HCT116 (cell line): ENCODE data around the gene CLSTN1. TPM values are rescaled to one million over a fixed set of nuclear protein-coding genes. Genes with fewer than 3 reads are reported as not detected.
A peak's percentile ranks its signal among the peaks of the same experiment; 100 is the strongest.

Experiments used
- ATAC-seq: fragments of 200-7000 bp; cut with Tn5 transposase; 2 replicates; pipeline ENCODE4 v1.9.1; 2020; ENCODE audit warnings: mild to moderate bottlenecking, moderate library complexity
- BruUV-seq: library from RNA; stranded (reverse); fragments of 400-500 nt; replicated peaks from 2 replicates; lab custom pipeline; 2021; lab: Mats Ljungman, UMichigan
- CTCF ChIA-PET: fragments of 300-600 bp; sonication (Branson Sonifier 250); formaldehyde crosslinking; loops from one replicate; lab custom pipeline; 2021; ENCODE audit warnings: antibody characterized with exemption; lab: Charles Lee
- POLR2A ChIA-PET: fragments of 300-600, 350-600 bp; sonication (Branson Sonifier 250); formaldehyde crosslinking; loops from one replicate; lab custom pipeline; 2021; ENCODE audit warnings: antibody characterized with exemption; lab: Charles Lee
- RAD21 ChIA-PET, 2 experiments: fragments of 300-600 bp; sonication (Branson Sonifier 250); formaldehyde crosslinking; loops; one replicate each; lab custom pipeline; 2023; ENCODE audit warnings: low total read pairs in 2 of 2; ENCODE audit not compliant: uncharacterized antibody in 2 of 2, unreplicated experiment in 2 of 2, low non-redundant PET in 1 of 2; lab: Charles Lee
- DNase-seq: peaks from one replicate; pipeline ENCODE4 v3.0.0-alpha.2; 2010; ENCODE audit warnings: low read depth, low spot score
- H2AFZ ChIP-seq: fragments of 200-600 bp; shearing (Covaris generic), sonication (generic); 2 replicates; pipeline ENCODE4 v1.6.1; 2017; ENCODE audit warnings: low read depth, mixed run types, mixed read lengths, antibody characterized with exemption, low read length; ENCODE audit not compliant: poor library complexity, severe bottlenecking
- H3K27ac ChIP-seq: 2 replicates; pipeline ENCODE4 v1.5.1; 2012; ENCODE audit warnings: low read depth, low read length
- H3K27me3 ChIP-seq: fragments of 200-600 bp; sonication (generic); 2 replicates; pipeline ENCODE4 v1.6.1; 2016; ENCODE audit warnings: mixed run types, low read length, mixed read lengths; ENCODE audit not compliant: insufficient read depth
- H3K36me3 ChIP-seq, 2 experiments: fragments of 200-500 bp in 1 of 2; fragments of 200-600 bp in 1 of 2; sonication (Bioruptor generic) in 1 of 2; sonication (generic) in 1 of 2; 2 replicates each; pipeline versions ENCODE4 v1.5.1 to v1.6.1; 2014 to 2016; ENCODE audit warnings: low read length in 2 of 2, inconsistent platforms in 1 of 2, mixed read lengths in 1 of 2, mixed run types in 1 of 2; ENCODE audit not compliant: insufficient read depth in 2 of 2, control insufficient read depth in 1 of 2
- H3K4me1 ChIP-seq, 2 experiments: fragments of 200-600 bp in 1 of 2; sonication (generic) in 1 of 2; 2 replicates each; pipeline versions ENCODE4 v1.5.1 to v1.6.1; 2012 to 2017; ENCODE audit warnings: low read length in 2 of 2, inconsistent platforms in 1 of 2, mild to moderate bottlenecking in 1 of 2, mixed read lengths in 1 of 2, mixed run types in 1 of 2, moderate library complexity in 1 of 2; ENCODE audit not compliant: insufficient read depth in 2 of 2, control insufficient read depth in 1 of 2
- H3K4me2 ChIP-seq: fragments of 200-600 bp; sonication (generic); 2 replicates; pipeline ENCODE4 v1.6.1; 2017; ENCODE audit warnings: mixed run types, low read length, mixed read lengths
- H3K4me3 ChIP-seq, 2 experiments: fragments of 200-600 bp in 1 of 2; sonication (generic) in 1 of 2; replicated peaks in 1 of 2; 2 replicates each; pipeline ENCODE4 v1.5.1; 2011 to 2016; ENCODE audit warnings: low read length in 2 of 2, control low read depth in 1 of 2, low read depth in 1 of 2, mild to moderate bottlenecking in 1 of 2, mixed read lengths in 1 of 2, mixed run types in 1 of 2
- H3K79me2 ChIP-seq: fragments of 200-600 bp; sonication (generic); 2 replicates; pipeline ENCODE4 v1.6.1; 2017; ENCODE audit warnings: mild to moderate bottlenecking, mixed run types, low read length, moderate library complexity, mixed read lengths; ENCODE audit not compliant: insufficient read depth
- H3K9ac ChIP-seq: fragments of 200-600 bp; sonication (generic); 2 replicates; pipeline ENCODE4 v1.6.1; 2016; ENCODE audit warnings: low read length, mixed read lengths
- H3K9me2 ChIP-seq: fragments of 200-600 bp; sonication (generic), shearing (Covaris generic); 2 replicates; pipeline ENCODE4 v1.6.1; 2017; ENCODE audit warnings: mixed run types, mild to moderate bottlenecking, moderate library complexity; ENCODE audit not compliant: insufficient read depth
- H3K9me3 ChIP-seq, 2 experiments: fragments of 200-500 bp in 1 of 2; fragments of 200-600 bp in 1 of 2; sonication (Bioruptor generic) in 1 of 2; sonication (generic) in 1 of 2; 2 replicates each; pipeline ENCODE4 v1.6.1; 2014 to 2017; ENCODE audit warnings: low read length in 2 of 2, mixed read lengths in 2 of 2, inconsistent platforms in 1 of 2, low read depth in 1 of 2, mild to moderate bottlenecking in 1 of 2, mixed run types in 1 of 2, moderate library complexity in 1 of 2; ENCODE audit not compliant: control insufficient read depth in 1 of 2, insufficient read depth in 1 of 2
- H4K20me1 ChIP-seq: fragments of 200-600 bp; sonication (generic), shearing (Covaris generic); 2 replicates; pipeline ENCODE4 v1.6.1; 2017; ENCODE audit warnings: mixed run types, mild to moderate bottlenecking, moderate library complexity; ENCODE audit not compliant: insufficient read depth
- EGR1 ChIP-seq: IDR thresholded peaks from 2 replicates; pipeline ENCODE4 v1.6.1; 2012; ENCODE audit warnings: low read depth
- ELF1 ChIP-seq: IDR thresholded peaks from 2 replicates; pipeline ENCODE4 v1.6.1; 2012; ENCODE audit warnings: low read depth, borderline replicate concordance
- EZH2 ChIP-seq: fragments of 200-600 bp; sonication (generic); IDR thresholded peaks from 2 replicates; pipeline ENCODE4 v1.6.1; 2017; ENCODE audit warnings: antibody characterized with exemption, mixed run types
- EZH2phosphoT487 ChIP-seq: fragments of 200-600 bp; IDR thresholded peaks from 2 replicates; pipeline ENCODE4 v1.6.1; 2018; ENCODE audit warnings: antibody characterized with exemption, borderline replicate concordance
- SP1 ChIP-seq: IDR thresholded peaks from 2 replicates; pipeline ENCODE4 v1.6.1; 2012; ENCODE audit warnings: low read depth
- TCF7L2 ChIP-seq: IDR thresholded peaks from 2 replicates; pipeline ENCODE4 v1.7.0; 2011; ENCODE audit warnings: borderline replicate concordance, inconsistent platforms; ENCODE audit not compliant: insufficient read depth, insufficient read length; ENCODE audit errors: extremely low read depth
- ZNF274 ChIP-seq: fragments of 200-500 bp; sonication (Bioruptor generic); IDR thresholded peaks from 2 replicates; pipeline ENCODE4 v1.6.1; 2014; ENCODE audit warnings: mild to moderate bottlenecking, low read depth, low read length, inconsistent platforms
- intact Hi-C: fragments of 100-400 bp; cut with micrococcal nuclease; formaldehyde crosslinking; loops from 2 replicates; pipeline ENCODE4 v1.10.0; 2022
- total RNA-seq: library from RNA; stranded (reverse); gene quantifications from one replicate; pipeline ENCODE4 v1.2.1, GENCODE V29; 2021; ENCODE audit not compliant: unreplicated experiment
- TF ChIP-seq, protein P1 (sequence below): IDR thresholded peaks from 2 replicates; pipeline ENCODE4 v1.6.1; 2012
- TF ChIP-seq, protein P2 (sequence below), 3 experiments: fragments of 200-600 bp in 1 of 3; sonication (generic) in 1 of 3; IDR thresholded peaks in 2 of 3; conservative IDR thresholded peaks in 1 of 3; 2 replicates each; pipeline ENCODE4 v1.5.1; 2012 to 2017; ENCODE audit warnings: low read depth in 2 of 3, low read length in 2 of 3, antibody characterized with exemption in 1 of 3, borderline replicate concordance in 1 of 3, control low read depth in 1 of 3, mild to moderate bottlenecking in 1 of 3, mixed read lengths in 1 of 3, mixed run types in 1 of 3, moderate library complexity in 1 of 3; ENCODE audit not compliant: insufficient read depth in 1 of 3
- TF ChIP-seq, protein P3 (sequence below): IDR thresholded peaks from 2 replicates; pipeline ENCODE4 v1.6.1; 2012
- TF ChIP-seq, protein P4 (sequence below): IDR thresholded peaks from 2 replicates; pipeline ENCODE4 v1.6.1; 2011; ENCODE audit warnings: mild to moderate bottlenecking, low read length, moderate library complexity; ENCODE audit not compliant: insufficient replicate concordance; ENCODE audit errors: extremely low read depth

CLSTN1 gene
- total RNA-seq, 1 experiment from 2014 or later: 113 TPM

DNA sequence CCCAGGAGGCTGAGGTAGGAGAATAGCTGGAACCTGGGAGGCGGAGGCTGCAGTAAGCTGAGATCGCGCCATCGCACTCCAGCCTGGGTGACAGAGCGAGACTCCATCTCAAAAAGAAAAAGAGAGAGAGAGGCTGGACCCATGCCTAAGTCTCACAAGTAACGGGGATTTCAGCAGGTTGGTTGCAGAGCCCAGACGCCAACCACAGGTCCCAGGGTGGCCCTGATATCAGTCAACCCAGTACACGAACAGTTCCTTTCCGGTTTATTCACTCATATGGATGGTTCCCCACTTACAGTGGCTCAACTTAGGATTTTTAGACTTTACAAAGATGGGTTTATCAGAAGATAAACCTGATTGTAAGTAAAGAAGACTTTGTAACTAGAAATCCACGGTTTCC, 40.9 kb downstream of the CLSTN1 start:
- no peak overlapping the region for H3K27ac ChIP-seq
- no peaks in the 10 kb centered on the region for H3K9me3 ChIP-seq
- TF ChIP-seq SP1 (no peak), EZH2 (no peak), EZH2phosphoT487 (no peak), TCF7L2 (no peak), EGR1 (no peak), ELF1 (no peak), ZNF274 (no peak)
- TF ChIP-seq, protein P1, sequence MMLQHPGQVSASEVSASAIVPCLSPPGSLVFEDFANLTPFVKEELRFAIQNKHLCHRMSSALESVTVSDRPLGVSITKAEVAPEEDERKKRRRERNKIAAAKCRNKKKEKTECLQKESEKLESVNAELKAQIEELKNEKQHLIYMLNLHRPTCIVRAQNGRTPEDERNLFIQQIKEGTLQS: no peak
- TF ChIP-seq, protein P2, sequence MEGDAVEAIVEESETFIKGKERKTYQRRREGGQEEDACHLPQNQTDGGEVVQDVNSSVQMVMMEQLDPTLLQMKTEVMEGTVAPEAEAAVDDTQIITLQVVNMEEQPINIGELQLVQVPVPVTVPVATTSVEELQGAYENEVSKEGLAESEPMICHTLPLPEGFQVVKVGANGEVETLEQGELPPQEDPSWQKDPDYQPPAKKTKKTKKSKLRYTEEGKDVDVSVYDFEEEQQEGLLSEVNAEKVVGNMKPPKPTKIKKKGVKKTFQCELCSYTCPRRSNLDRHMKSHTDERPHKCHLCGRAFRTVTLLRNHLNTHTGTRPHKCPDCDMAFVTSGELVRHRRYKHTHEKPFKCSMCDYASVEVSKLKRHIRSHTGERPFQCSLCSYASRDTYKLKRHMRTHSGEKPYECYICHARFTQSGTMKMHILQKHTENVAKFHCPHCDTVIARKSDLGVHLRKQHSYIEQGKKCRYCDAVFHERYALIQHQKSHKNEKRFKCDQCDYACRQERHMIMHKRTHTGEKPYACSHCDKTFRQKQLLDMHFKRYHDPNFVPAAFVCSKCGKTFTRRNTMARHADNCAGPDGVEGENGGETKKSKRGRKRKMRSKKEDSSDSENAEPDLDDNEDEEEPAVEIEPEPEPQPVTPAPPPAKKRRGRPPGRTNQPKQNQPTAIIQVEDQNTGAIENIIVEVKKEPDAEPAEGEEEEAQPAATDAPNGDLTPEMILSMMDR (IDR thresholded peaks at IDR 0.05 in 2 of 3, conservative IDR thresholded peaks at IDR 0.05 in 1 of 3; ENCODE audit: borderline replicate concordance in 1 of 3, insufficient read depth in 1 of 3, low read depth in 2 of 3, low read length in 2 of 3): no peak
- TF ChIP-seq, protein P3, sequence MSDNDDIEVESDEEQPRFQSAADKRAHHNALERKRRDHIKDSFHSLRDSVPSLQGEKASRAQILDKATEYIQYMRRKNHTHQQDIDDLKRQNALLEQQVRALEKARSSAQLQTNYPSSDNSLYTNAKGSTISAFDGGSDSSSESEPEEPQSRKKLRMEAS: no peak
- TF ChIP-seq, protein P4, sequence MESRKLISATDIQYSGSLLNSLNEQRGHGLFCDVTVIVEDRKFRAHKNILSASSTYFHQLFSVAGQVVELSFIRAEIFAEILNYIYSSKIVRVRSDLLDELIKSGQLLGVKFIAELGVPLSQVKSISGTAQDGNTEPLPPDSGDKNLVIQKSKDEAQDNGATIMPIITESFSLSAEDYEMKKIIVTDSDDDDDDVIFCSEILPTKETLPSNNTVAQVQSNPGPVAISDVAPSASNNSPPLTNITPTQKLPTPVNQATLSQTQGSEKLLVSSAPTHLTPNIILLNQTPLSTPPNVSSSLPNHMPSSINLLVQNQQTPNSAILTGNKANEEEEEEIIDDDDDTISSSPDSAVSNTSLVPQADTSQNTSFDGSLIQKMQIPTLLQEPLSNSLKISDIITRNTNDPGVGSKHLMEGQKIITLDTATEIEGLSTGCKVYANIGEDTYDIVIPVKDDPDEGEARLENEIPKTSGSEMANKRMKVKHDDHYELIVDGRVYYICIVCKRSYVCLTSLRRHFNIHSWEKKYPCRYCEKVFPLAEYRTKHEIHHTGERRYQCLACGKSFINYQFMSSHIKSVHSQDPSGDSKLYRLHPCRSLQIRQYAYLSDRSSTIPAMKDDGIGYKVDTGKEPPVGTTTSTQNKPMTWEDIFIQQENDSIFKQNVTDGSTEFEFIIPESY: no peak
- H3K4me1 ChIP-seq: peaks cover 12 to 19% of the 10 kb centered on the region in 2 experiments; a peak in 3 of 4 replicates
- H3K9me2 ChIP-seq: no peaks in the 10 kb centered on the region
- no TSS peak for BruUV-seq
- ATAC-seq (0 out of 2 replicates have a peak, but pooled peaks have one; percentile 28), DNase-seq (no peak)
- intact Hi-C loops: loop anchor here (5.0 kb wide), 1 partner anchor 39 kb away; the partner anchor contains the start of gene CLSTN1
- peak overlapping the region; percentile 30 for H3K4me2 ChIP-seq
- H3K27me3 ChIP-seq: no peaks in the 10 kb centered on the region
- peaks cover 75% of the 10 kb centered on the region for H3K79me2 ChIP-seq
- no peak overlapping the region for H3K9ac ChIP-seq
- ChIA-PET RAD21 (no interaction called here), POLR2A (no interaction called here), CTCF (interaction anchor here (0.6 to 0.9 kb wide), 2 partner anchors 86 to 136 kb away, joined by 3 to 4 read pairs; no protein-coding TSS in a partner anchor)
- no peaks in the 10 kb centered on the region for H3K36me3 ChIP-seq
- H4K20me1 ChIP-seq: peaks cover 12% of the 10 kb centered on the region; the same call in 1 of the 2 replicates
- no peak overlapping the region for H2AFZ ChIP-seq
- no peak overlapping the region for H3K4me3 ChIP-seq
